Ovary (tissue), 9 donors: ENCODE results near the gene LGALS9B. TPM values are rescaled to one million over a fixed set of nuclear protein-coding genes. Genes with fewer than 3 reads are reported as not detected.
"Not testable (repeated sequence)": the region's sequence is repeated elsewhere in the genome, so short reads cannot be mapped to it uniquely, and the experiment has no call there.

ENCODE experiments used
- DNase-seq, 5 donors: peaks; one replicate each; pipeline ENCODE4 v3.0.0-alpha.2; 2019 to 2020
- H3K27ac ChIP-seq, 2 donors: fragments of 200-600 bp; one replicate each; pipeline versions ENCODE4 v1.5.1 to v1.8.0; 2019 to 2022
- H3K27me3 ChIP-seq: fragments of 200-600 bp; one replicate; pipeline ENCODE4 v1.8.0; 2022
- H3K36me3 ChIP-seq: fragments of 200-600 bp; sonication (generic); one replicate; pipeline ENCODE4 v1.5.1; 2019
- H3K4me1 ChIP-seq: one replicate; pipeline ENCODE4 v1.8.1; 2013; ENCODE audit warnings: mild to moderate bottlenecking, moderate library complexity; ENCODE audit not compliant: insufficient read depth
- H3K4me3 ChIP-seq: fragments of 200-600 bp; sonication (generic); one replicate; pipeline ENCODE4 v1.5.1; 2017
- H3K9me3 ChIP-seq, 2 donors: fragments of 200-600 bp in 1 of 2; sonication (generic) in 1 of 2; one replicate each; pipeline versions ENCODE4 v1.5.1 to v1.8.1; 2013 to 2019; ENCODE audit warnings: mild to moderate bottlenecking in 1 of 2, moderate library complexity in 1 of 2
- WGBS, 3 donors: extraction: QIAGEN DNeasy Blood & Tissue Kit in 1 of 3; methylation state at CpG; one replicate each; pipeline versions ENCODE4 v1.1.5 to v1.1.7; 2013 to 2017; 5-methylcytosine and 5-hydroxymethylcytosine counted together
- intact Hi-C, 4 donors: fragments of 100-400 bp; cut with DNase I; formaldehyde crosslinking; loops; one replicate each; pipeline versions ENCODE4 v1.11.0 to v1.15.1; 2022 to 2023
- polyA plus RNA-seq, 2 donors: library from polyadenylated mRNA; stranded (reverse); fragments of 200-250 nt in 1 of 2; fragments of 350-450 nt in 1 of 2; fragmentation: Illumina TruSeq in 1 of 2; extraction: RNeasy Lipid Tissue Mini Kit (QIAGEN cat#74804) in 1 of 2; gene quantifications; one replicate each; pipeline ENCODE4 v1.2.3, GENCODE V29; 2013 to 2014
- total RNA-seq, 7 donors: library from RNA; depleted of rRNA in 2 of 7; stranded (reverse); fragments of >200 nt in 2 of 7; fragmentation: NEBNext Ultra II Directional in 3 of 7; extraction: Animal tissue kit (Norgen Biotek cat#: 25700) in 3 of 7; gene quantifications; one replicate each; pipeline versions ENCODE4 v1.1.0 to v1.2.4, GENCODE V29; 2016 to 2023
- donor health status: DM: no; HTN: no; CAD: no; lungs with moderate emphysema.
- donor health status: DM: no; HTN: no; CAD: no.
- donor health status: Bipolar disorder and iron deficiency.
- donor health status: DM: yes; HTN: yes; CAD: no.
- donor health status: DM: no; HTN: no; CAD: no.
- donor health status: DM: yes; HTN: yes; CAD: no.

The LGALS9B gene
- total and polyA plus RNA-seq, 9 donors, result 0.24 TPM; not detected in 8

GRCh38 chr17:20443632-20444031 lies 23.7 kb downstream of the LGALS9B start:
- intact Hi-C loops, H3K27ac ChIP-seq, DNase-seq, H3K4me3 ChIP-seq, H3K27me3 ChIP-seq, H3K4me1 ChIP-seq, H3K36me3 ChIP-seq, H3K9me3 ChIP-seq: not testable (repeated sequence)
- 57% methylated on average over 2 of the region's 9 CpGs; no CpG with 5 or more reads in 2 of the 3 donors for WGBS, 3 donors

- 20 to 69% (median 58%) methylated on average over 2 to 3 of the region's 5 CpGs for WGBS, 3 donors
- intact Hi-C loops, DNase-seq: not testable (repeated sequence)
These were observed 26.7 kb downstream of the LGALS9B start for GRCh38 chr17:20440665-20441064.

GRCh38 chr17:20435166-20435565 lies 32.2 kb downstream of the LGALS9B start:
- WGBS, 3 donors, result 87 to 93% (median 91%) methylated on average over 3 of the region's 3 CpGs
- H3K36me3 ChIP-seq, H3K9me3 ChIP-seq, H3K4me3 ChIP-seq, H3K27me3 ChIP-seq, H3K4me1 ChIP-seq, DNase-seq, intact Hi-C loops, H3K27ac ChIP-seq: not testable (repeated sequence)

More at GRCh38 chr17:20440665-20441064, 26.7 kb downstream of the LGALS9B start:
- not testable (repeated sequence) for H3K27me3 ChIP-seq, H3K27ac ChIP-seq, H3K9me3 ChIP-seq, H3K4me1 ChIP-seq, H3K4me3 ChIP-seq, H3K36me3 ChIP-seq

GRCh38 chr17:20433382-20433781 lies 34.0 kb downstream of the LGALS9B start:
- H3K36me3 ChIP-seq, H3K27ac ChIP-seq, intact Hi-C loops, H3K27me3 ChIP-seq, H3K4me1 ChIP-seq, H3K9me3 ChIP-seq, DNase-seq, H3K4me3 ChIP-seq: not testable (repeated sequence)
- 75 to 100% (median 87%) methylated on average over 2 to 8 of the region's 8 CpGs for WGBS, 3 donors

GRCh38 chr17:20427264-20427663 lies 40.1 kb downstream of the LGALS9B start:
- H3K4me1 ChIP-seq, H3K9me3 ChIP-seq, H3K4me3 ChIP-seq, H3K27me3 ChIP-seq, H3K36me3 ChIP-seq, H3K27ac ChIP-seq, DNase-seq, intact Hi-C loops: not testable (repeated sequence)
- WGBS, 3 donors, result 75 to 98% (median 82%) methylated on average over 2 of the region's 2 CpGs

- H3K27ac ChIP-seq, H3K4me3 ChIP-seq, intact Hi-C loops, H3K27me3 ChIP-seq, H3K36me3 ChIP-seq, H3K4me1 ChIP-seq, DNase-seq, H3K9me3 ChIP-seq: not testable (repeated sequence)
- no CpG with 5 or more reads among the region's 5 CpGs for WGBS, 3 donors
These were observed 44.5 kb downstream of the LGALS9B start for GRCh38 chr17:20422826-20423225.

GRCh38 chr17:20418838-20419237 lies 48.5 kb downstream of the LGALS9B start:
- H3K4me3 ChIP-seq, H3K36me3 ChIP-seq, H3K27ac ChIP-seq, DNase-seq, H3K9me3 ChIP-seq, H3K4me1 ChIP-seq, intact Hi-C loops, H3K27me3 ChIP-seq: not testable (repeated sequence)
- WGBS, 3 donors, result 88 to 94% (median 93%) methylated on average over 4 to 6 of the region's 8 CpGs

GRCh38 chr17:20417492-20418080 lies 49.8 kb downstream of the LGALS9B start:
- DNase-seq, H3K36me3 ChIP-seq, H3K9me3 ChIP-seq, H3K27ac ChIP-seq, H3K27me3 ChIP-seq, intact Hi-C loops, H3K4me3 ChIP-seq, H3K4me1 ChIP-seq: not testable (repeated sequence)
- 100% methylated on average over 1 to 4 of the region's 7 CpGs for WGBS, 3 donors

GRCh38 chr17:20416381-20416911 lies 50.9 kb downstream of the LGALS9B start:
- 75 to 84% (median 84%) methylated on average over 7 of the region's 8 CpGs for WGBS, 3 donors
- H3K4me1 ChIP-seq, H3K9me3 ChIP-seq, H3K27ac ChIP-seq, H3K36me3 ChIP-seq, intact Hi-C loops, H3K4me3 ChIP-seq, DNase-seq, H3K27me3 ChIP-seq: not testable (repeated sequence)

- H3K4me3 ChIP-seq, intact Hi-C loops, H3K27me3 ChIP-seq, H3K9me3 ChIP-seq, DNase-seq, H3K4me1 ChIP-seq, H3K27ac ChIP-seq, H3K36me3 ChIP-seq: not testable (repeated sequence)
- WGBS, 3 donors, result 83 to 100% methylated on average over 1 to 2 of the region's 5 CpGs; no CpG with 5 or more reads in 1 of the 3 donors
These were observed 51.9 kb downstream of the LGALS9B start for GRCh38 chr17:20415479-20415878.

- H3K36me3 ChIP-seq, H3K9me3 ChIP-seq, H3K4me3 ChIP-seq, H3K4me1 ChIP-seq, H3K27ac ChIP-seq, H3K27me3 ChIP-seq, DNase-seq, intact Hi-C loops: not testable (repeated sequence)
- WGBS, 3 donors, result 89 to 95% (median 93%) methylated on average over 1 to 4 of the region's 5 CpGs
These were observed 65.9 kb downstream of the LGALS9B start for GRCh38 chr17:20401306-20402022.
